Kidney epithelial cell (primary cell): Measurements from ENCODE around the gene CELA2B. TPM values are rescaled to one million over a fixed set of nuclear protein-coding genes. Genes with fewer than 3 reads are reported as not detected.

Experiments
- DNase-seq: peaks from one replicate; pipeline ENCODE4 v3.0.0-alpha.2; 2010; ENCODE audit warnings: low read depth
- H3K27me3 ChIP-seq: 2 replicates; pipeline ENCODE4 v1.6.0; 2011; ENCODE audit warnings: low read length; ENCODE audit not compliant: control insufficient read depth, insufficient read depth
- H3K36me3 ChIP-seq: 2 replicates; pipeline ENCODE4 v1.5.1; 2011; ENCODE audit warnings: low read length; ENCODE audit not compliant: control insufficient read depth, insufficient read depth
- H3K4me3 ChIP-seq: 2 replicates; pipeline ENCODE4 v1.5.1; 2011; ENCODE audit warnings: low read depth, mild to moderate bottlenecking, control low read depth, low read length
- total RNA-seq: library from RNA; depleted of rRNA; stranded (reverse); fragments of >200 nt; gene quantifications from 2 replicates; pipeline ENCODE4 v1.2.3, GENCODE V29; 2015
- TF ChIP-seq, protein P1 (sequence below): IDR thresholded peaks from 2 replicates; pipeline ENCODE4 v1.5.1; 2011; ENCODE audit warnings: mild to moderate bottlenecking, moderate library complexity, low read length, control low read depth, inconsistent platforms; ENCODE audit not compliant: insufficient read depth, poor library complexity, severe bottlenecking

CELA2B gene
- total RNA-seq, 1 donor from 2014 or later = not detected

DNA sequence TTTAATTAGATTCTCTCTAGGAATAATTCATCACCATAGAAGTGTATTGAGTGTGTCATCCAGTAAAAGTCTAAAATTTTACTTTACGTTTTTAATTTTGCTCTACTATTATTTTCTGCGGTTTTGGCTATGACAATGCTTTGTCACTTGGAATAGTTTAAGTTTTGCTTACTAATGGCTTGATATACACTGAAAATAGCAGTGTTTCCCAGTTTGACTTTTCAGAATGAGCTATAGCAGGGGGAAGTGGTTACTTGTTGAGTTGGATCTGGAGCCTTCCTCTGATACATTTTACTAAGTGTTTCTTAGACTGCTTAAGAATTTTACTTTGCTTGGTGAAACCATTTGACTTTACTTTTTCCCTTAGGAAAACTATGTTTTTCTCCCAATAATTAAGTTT lies 55.8 kb downstream of the CELA2B start:
- H3K36me3 ChIP-seq = no peaks in the 10 kb centered on the region
- H3K4me3 ChIP-seq = no peak overlapping the region
- TF ChIP-seq, protein P1, sequence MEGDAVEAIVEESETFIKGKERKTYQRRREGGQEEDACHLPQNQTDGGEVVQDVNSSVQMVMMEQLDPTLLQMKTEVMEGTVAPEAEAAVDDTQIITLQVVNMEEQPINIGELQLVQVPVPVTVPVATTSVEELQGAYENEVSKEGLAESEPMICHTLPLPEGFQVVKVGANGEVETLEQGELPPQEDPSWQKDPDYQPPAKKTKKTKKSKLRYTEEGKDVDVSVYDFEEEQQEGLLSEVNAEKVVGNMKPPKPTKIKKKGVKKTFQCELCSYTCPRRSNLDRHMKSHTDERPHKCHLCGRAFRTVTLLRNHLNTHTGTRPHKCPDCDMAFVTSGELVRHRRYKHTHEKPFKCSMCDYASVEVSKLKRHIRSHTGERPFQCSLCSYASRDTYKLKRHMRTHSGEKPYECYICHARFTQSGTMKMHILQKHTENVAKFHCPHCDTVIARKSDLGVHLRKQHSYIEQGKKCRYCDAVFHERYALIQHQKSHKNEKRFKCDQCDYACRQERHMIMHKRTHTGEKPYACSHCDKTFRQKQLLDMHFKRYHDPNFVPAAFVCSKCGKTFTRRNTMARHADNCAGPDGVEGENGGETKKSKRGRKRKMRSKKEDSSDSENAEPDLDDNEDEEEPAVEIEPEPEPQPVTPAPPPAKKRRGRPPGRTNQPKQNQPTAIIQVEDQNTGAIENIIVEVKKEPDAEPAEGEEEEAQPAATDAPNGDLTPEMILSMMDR = no peak
- DNase-seq = no peak
- H3K27me3 ChIP-seq = no peaks in the 10 kb centered on the region

DNA sequence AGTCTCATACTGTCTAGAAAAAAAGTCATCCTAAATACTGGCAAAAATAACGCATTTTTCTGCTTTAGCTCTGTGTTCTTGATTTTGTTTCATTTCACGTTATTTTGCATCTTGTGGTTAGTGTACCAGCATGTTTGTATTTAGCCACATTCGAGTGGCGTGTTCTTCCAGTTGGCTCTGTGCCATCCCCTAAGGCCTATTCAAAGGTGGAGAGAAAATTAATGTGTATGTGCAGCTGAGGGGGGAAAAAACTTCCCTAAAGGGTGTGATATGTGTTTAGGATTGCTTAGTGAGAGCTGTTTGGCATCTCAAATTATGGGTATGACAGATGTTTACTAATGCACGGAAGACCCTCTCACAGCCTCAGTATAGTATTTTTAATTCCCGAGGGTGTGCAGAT lies 62.9 kb downstream of the CELA2B start:
- no peak overlapping the region for H3K4me3 ChIP-seq
- no peaks in the 10 kb centered on the region for H3K27me3 ChIP-seq
- TF ChIP-seq, protein P1 = no peak
- no peaks in the 10 kb centered on the region for H3K36me3 ChIP-seq
- no peak for DNase-seq

DNA sequence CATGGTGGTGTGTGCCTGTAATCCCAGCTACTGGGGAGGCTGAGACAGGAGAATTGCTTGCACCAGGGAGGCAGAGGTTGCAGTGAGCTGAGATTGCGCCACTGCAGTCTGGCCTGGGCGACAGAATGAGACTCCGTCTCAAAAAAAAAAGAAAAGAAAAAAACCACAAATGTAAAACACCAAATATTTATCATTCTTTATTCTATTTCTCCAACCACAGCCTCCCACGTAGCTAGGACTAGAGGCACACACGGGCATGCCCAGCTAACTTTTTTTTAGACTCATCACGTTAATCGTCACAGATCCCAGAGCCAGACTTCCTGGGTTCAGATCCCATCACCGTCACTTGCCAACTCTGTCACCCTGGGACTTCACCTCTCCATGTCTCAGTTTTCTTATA lies 64.3 kb downstream of the CELA2B start:
- Histone ChIP-seq H3K27me3 (no peaks in the 10 kb centered on the region), H3K36me3 (no peaks in the 10 kb centered on the region), H3K4me3 (no peak overlapping the region)
- DNase-seq = no peak
- TF ChIP-seq, protein P1 = no peak

Other genes starting within 250 kb of the CELA2B start
- 0.21 and 0.27 TPM in 2 replicates for gene FHAD1, start 228.9 kb upstream of the CELA2B start, total RNA-seq
- gene EFHD2, start 66.2 kb upstream of the CELA2B start, total RNA-seq = 54.6 and 63.3 TPM in 2 replicates
- gene CTRC, start 37.7 kb upstream of the CELA2B start, total RNA-seq = not detected in 2 replicates
- not detected in 2 replicates for gene CELA2A, start 19.4 kb upstream of the CELA2B start, total RNA-seq
- gene CASP9, start 48.1 kb downstream of the CELA2B start, total RNA-seq = 14.0 and 22.7 TPM in 2 replicates
- 21.7 and 31.7 TPM in 2 replicates for gene DNAJC16, start 50.7 kb downstream of the CELA2B start, total RNA-seq
- gene AGMAT, start 108.9 kb downstream of the CELA2B start, total RNA-seq = 0.75 and 0.96 TPM in 2 replicates
- gene DDI2, start 141.4 kb downstream of the CELA2B start, total RNA-seq = 16.9 TPM in 2 replicates
- gene PLEKHM2, start 208.2 kb downstream of the CELA2B start, total RNA-seq = 52.1 and 73.3 TPM in 2 replicates